HG02610 (cell line): ENCODE results near the gene ABCC12.

Source experiments
- ATAC-seq: cut with Tn5 transposase; IDR thresholded peaks from one replicate; pipeline ENCODE4 v1.9.1; 2021; ENCODE audit warnings: mild to moderate bottlenecking, moderate library complexity; ENCODE audit not compliant: unreplicated experiment

Gene ABCC12

GRCh38 chr16:48106446-48106845 is 49.3 kb downstream of the ABCC12 start:
- no peak for ATAC-seq
